ENCODE measurements around the gene CBR1.

The CBR1 gene
- 2.9 to 5.4 (median 4.8) reads per million in 3 donors for total RNA-seq

- Histone ChIP-seq H3K27me3 (replicated peaks; ENCODE audit: control insufficient read depth, insufficient read depth, low read length, poor library complexity, severe bottlenecking) (no peaks in the 10 kb centered on the region), H3K9me3 (ENCODE audit: control insufficient read depth, low read length) (no peaks in the 10 kb centered on the region), H3K4me3 (ENCODE audit: insufficient read depth, low read depth, low read length, poor library complexity, severe bottlenecking) (peak within 1 kb of the TSS; percentile 69), H3K36me3 (ENCODE audit: control insufficient read depth, insufficient read depth, low read length) (peaks cover 7% of the 10 kb centered on the region), H3K4me1 (ENCODE audit: control insufficient read depth, insufficient read depth, low read length, poor library complexity, severe bottlenecking) (peaks cover 13% of the 10 kb centered on the region), H3K27ac (ENCODE audit: insufficient read depth, low read length, poor library complexity, severe bottlenecking) (peak within 1 kb of the TSS; percentile 62)
- DNase-seq, result peak; percentile 76 to 82 (median 76)
Measured at GRCh38 chr21:36069713-36070583, at the start of gene CBR1. CBR1 (plus strand) TSS chr21:36070024; CDS start chr21:36070116, 92 bp downstream.

- no peak overlapping the region for H3K4me3 ChIP-seq (ENCODE audit: insufficient read depth, low read depth, low read length, poor library complexity, severe bottlenecking)
- no peak overlapping the region for H3K27ac ChIP-seq (ENCODE audit: insufficient read depth, low read length, poor library complexity, severe bottlenecking)
- DNase-seq, result no peak
- no peaks in the 10 kb centered on the region for H3K4me1 ChIP-seq (ENCODE audit: control insufficient read depth, insufficient read depth, low read length, poor library complexity, severe bottlenecking)
- H3K36me3 ChIP-seq (ENCODE audit: control insufficient read depth, insufficient read depth, low read length), result no peaks in the 10 kb centered on the region
- no peaks in the 10 kb centered on the region for H3K27me3 ChIP-seq (replicated peaks; ENCODE audit: control insufficient read depth, insufficient read depth, low read length, poor library complexity, severe bottlenecking)
- H3K9me3 ChIP-seq (ENCODE audit: control insufficient read depth, low read length), result no peaks in the 10 kb centered on the region
Measured at GRCh38 chr21:36021251-36021837, 48.5 kb upstream of the CBR1 start.

GRCh38 chr21:36022427-36023091, 47.3 kb upstream of the CBR1 start:
- Histone ChIP-seq H3K27me3 (replicated peaks; ENCODE audit: control insufficient read depth, insufficient read depth, low read length, poor library complexity, severe bottlenecking) (no peaks in the 10 kb centered on the region), H3K27ac (ENCODE audit: insufficient read depth, low read length, poor library complexity, severe bottlenecking) (no peak overlapping the region), H3K4me3 (ENCODE audit: insufficient read depth, low read depth, low read length, poor library complexity, severe bottlenecking) (no peak overlapping the region), H3K9me3 (ENCODE audit: control insufficient read depth, low read length) (no peaks in the 10 kb centered on the region), H3K36me3 (ENCODE audit: control insufficient read depth, insufficient read depth, low read length) (no peaks in the 10 kb centered on the region), H3K4me1 (ENCODE audit: control insufficient read depth, insufficient read depth, low read length, poor library complexity, severe bottlenecking) (no peaks in the 10 kb centered on the region)
- no peak for DNase-seq

GRCh38 chr21:36023092-36023480, 46.7 kb upstream of the CBR1 start:
- Histone ChIP-seq H3K36me3 (ENCODE audit: control insufficient read depth, insufficient read depth, low read length) (no peaks in the 10 kb centered on the region), H3K27ac (ENCODE audit: insufficient read depth, low read length, poor library complexity, severe bottlenecking) (no peak overlapping the region), H3K4me3 (ENCODE audit: insufficient read depth, low read depth, low read length, poor library complexity, severe bottlenecking) (no peak overlapping the region), H3K4me1 (ENCODE audit: control insufficient read depth, insufficient read depth, low read length, poor library complexity, severe bottlenecking) (no peaks in the 10 kb centered on the region), H3K9me3 (ENCODE audit: control insufficient read depth, low read length) (no peaks in the 10 kb centered on the region), H3K27me3 (replicated peaks; ENCODE audit: control insufficient read depth, insufficient read depth, low read length, poor library complexity, severe bottlenecking) (no peaks in the 10 kb centered on the region)
- no peak for DNase-seq

- DNase-seq, result no peak
- no peaks in the 10 kb centered on the region for H3K4me1 ChIP-seq (ENCODE audit: control insufficient read depth, insufficient read depth, low read length, poor library complexity, severe bottlenecking)
Measured at GRCh38 chr21:36024782-36025181, 45.0 kb upstream of the CBR1 start.

GRCh38 chr21:36027347-36027746, 42.5 kb upstream of the CBR1 start:
- H3K9me3 ChIP-seq (ENCODE audit: control insufficient read depth, low read length), result no peaks in the 10 kb centered on the region
- DNase-seq, result no peak
- H3K27ac ChIP-seq (ENCODE audit: insufficient read depth, low read length, poor library complexity, severe bottlenecking), result no peak overlapping the region
- H3K4me3 ChIP-seq (ENCODE audit: insufficient read depth, low read depth, low read length, poor library complexity, severe bottlenecking), result no peak overlapping the region
- H3K36me3 ChIP-seq (ENCODE audit: control insufficient read depth, insufficient read depth, low read length), result no peaks in the 10 kb centered on the region
- no peaks in the 10 kb centered on the region for H3K27me3 ChIP-seq (replicated peaks; ENCODE audit: control insufficient read depth, insufficient read depth, low read length, poor library complexity, severe bottlenecking)
- no peaks in the 10 kb centered on the region for H3K4me1 ChIP-seq (ENCODE audit: control insufficient read depth, insufficient read depth, low read length, poor library complexity, severe bottlenecking)

More at GRCh38 chr21:36024782-36025181, 45.0 kb upstream of the CBR1 start:
- Histone ChIP-seq H3K27me3 (replicated peaks; ENCODE audit: control insufficient read depth, insufficient read depth, low read length, poor library complexity, severe bottlenecking) (no peaks in the 10 kb centered on the region), H3K9me3 (ENCODE audit: control insufficient read depth, low read length) (no peaks in the 10 kb centered on the region), H3K36me3 (ENCODE audit: control insufficient read depth, insufficient read depth, low read length) (no peaks in the 10 kb centered on the region), H3K4me3 (ENCODE audit: insufficient read depth, low read depth, low read length, poor library complexity, severe bottlenecking) (no peak overlapping the region), H3K27ac (ENCODE audit: insufficient read depth, low read length, poor library complexity, severe bottlenecking) (no peak overlapping the region)

- H3K4me3 ChIP-seq (ENCODE audit: insufficient read depth, low read depth, low read length, poor library complexity, severe bottlenecking), result no peak overlapping the region
- peak; percentile 34 to 53 (median 36) for DNase-seq
- no peaks in the 10 kb centered on the region for H3K4me1 ChIP-seq (ENCODE audit: control insufficient read depth, insufficient read depth, low read length, poor library complexity, severe bottlenecking)
- no peaks in the 10 kb centered on the region for H3K36me3 ChIP-seq (ENCODE audit: control insufficient read depth, insufficient read depth, low read length)
- no peak overlapping the region for H3K27ac ChIP-seq (ENCODE audit: insufficient read depth, low read length, poor library complexity, severe bottlenecking)
- no peaks in the 10 kb centered on the region for H3K27me3 ChIP-seq (replicated peaks; ENCODE audit: control insufficient read depth, insufficient read depth, low read length, poor library complexity, severe bottlenecking)
- H3K9me3 ChIP-seq (ENCODE audit: control insufficient read depth, low read length), result no peaks in the 10 kb centered on the region
Measured at GRCh38 chr21:36028127-36029069, 41.4 kb upstream of the CBR1 start.

- Histone ChIP-seq H3K4me3 (ENCODE audit: insufficient read depth, low read depth, low read length, poor library complexity, severe bottlenecking) (no peak overlapping the region), H3K27me3 (replicated peaks; ENCODE audit: control insufficient read depth, insufficient read depth, low read length, poor library complexity, severe bottlenecking) (no peaks in the 10 kb centered on the region), H3K9me3 (ENCODE audit: control insufficient read depth, low read length) (no peaks in the 10 kb centered on the region), H3K4me1 (ENCODE audit: control insufficient read depth, insufficient read depth, low read length, poor library complexity, severe bottlenecking) (no peaks in the 10 kb centered on the region), H3K27ac (ENCODE audit: insufficient read depth, low read length, poor library complexity, severe bottlenecking) (no peak overlapping the region), H3K36me3 (ENCODE audit: control insufficient read depth, insufficient read depth, low read length) (no peaks in the 10 kb centered on the region)
- DNase-seq, result no peak
Measured at GRCh38 chr21:36029309-36029708, 40.5 kb upstream of the CBR1 start.

GRCh38 chr21:36030581-36031189, 39.1 kb upstream of the CBR1 start:
- DNase-seq, result no peak
- peaks cover 8% of the 10 kb centered on the region for H3K36me3 ChIP-seq (ENCODE audit: control insufficient read depth, insufficient read depth, low read length)
- no peaks in the 10 kb centered on the region for H3K27me3 ChIP-seq (replicated peaks; ENCODE audit: control insufficient read depth, insufficient read depth, low read length, poor library complexity, severe bottlenecking)
- no peak overlapping the region for H3K4me3 ChIP-seq (ENCODE audit: insufficient read depth, low read depth, low read length, poor library complexity, severe bottlenecking)
- H3K27ac ChIP-seq (ENCODE audit: insufficient read depth, low read length, poor library complexity, severe bottlenecking), result no peak overlapping the region
- no peaks in the 10 kb centered on the region for H3K9me3 ChIP-seq (ENCODE audit: control insufficient read depth, low read length)
- H3K4me1 ChIP-seq (ENCODE audit: control insufficient read depth, insufficient read depth, low read length, poor library complexity, severe bottlenecking), result no peaks in the 10 kb centered on the region
